Stomach (tissue), 4 donors: ENCODE data around the gene TADA3.

Experiments
- CTCF ChIP-seq, 7 experiments: fragments of 450-650 bp in 4 of 7; fragments of 200-600 bp in 3 of 7; sonication (generic) in 3 of 7; IDR thresholded peaks; one replicate each; pipeline ENCODE4 v1.5.1; 2016 to 2019; ENCODE audit warnings: antibody characterized with exemption in 7 of 7, control low read depth in 2 of 7, mild to moderate bottlenecking in 1 of 7
- EP300 ChIP-seq: sonication (generic); formaldehyde crosslinking; IDR thresholded peaks from one replicate; pipeline ENCODE4 v1.6.1; 2017; ENCODE audit warnings: antibody characterized with exemption
- POLR2A ChIP-seq, 4 donors: fragments of 450-650 bp; IDR thresholded peaks; one replicate each; pipeline ENCODE4 v1.6.1; 2016; ENCODE audit warnings: antibody characterized with exemption in 4 of 4, control low read depth in 2 of 4, mild to moderate bottlenecking in 1 of 4, moderate library complexity in 1 of 4
- POLR2AphosphoS5 ChIP-seq, 3 donors: sonication (generic); formaldehyde crosslinking; IDR thresholded peaks; one replicate each; pipeline ENCODE4 v1.6.1; 2016; ENCODE audit warnings: antibody characterized with exemption in 3 of 3

DNA sequence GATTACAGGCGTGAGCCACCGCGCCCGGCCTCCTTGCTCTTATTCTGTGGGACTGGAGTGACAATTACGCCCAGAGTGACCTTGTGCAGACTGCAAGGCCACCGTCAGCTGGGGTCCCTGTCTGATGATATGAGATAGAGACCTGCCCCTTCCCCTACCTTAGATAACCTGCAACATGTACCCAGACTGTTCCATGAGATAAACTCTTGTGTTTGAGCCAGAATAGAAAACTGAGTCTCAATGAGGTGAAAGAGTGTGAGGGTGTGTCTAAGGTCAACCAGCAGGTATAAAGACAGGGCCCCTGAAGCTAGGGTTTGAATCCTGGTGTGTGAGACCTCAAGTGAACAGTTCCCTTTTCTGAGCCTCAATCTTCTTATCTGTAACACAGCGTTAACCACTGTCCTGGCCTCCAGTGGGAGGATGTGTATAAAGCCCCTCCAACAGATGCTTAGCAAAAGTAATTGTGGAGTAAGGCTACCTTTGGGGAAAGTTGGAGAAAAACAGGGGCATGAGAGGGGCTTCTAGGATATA lies 6.0 kb downstream of the TADA3 start:
- no peak for TF ChIP-seq CTCF (IDR thresholded peaks at IDR 0.05)
- TF ChIP-seq POLR2A (IDR thresholded peaks at IDR 0.05), result no peak
- no peak for TF ChIP-seq POLR2AphosphoS5 (IDR thresholded peaks at IDR 0.05)
- no peak for TF ChIP-seq EP300
